EL (cell line): Measurements from ENCODE around the gene DPF1.

Experiments
- DNase-seq: peaks from one replicate; pipeline ENCODE4 v3.0.0-alpha.2; 2016

DPF1 gene

DNA sequence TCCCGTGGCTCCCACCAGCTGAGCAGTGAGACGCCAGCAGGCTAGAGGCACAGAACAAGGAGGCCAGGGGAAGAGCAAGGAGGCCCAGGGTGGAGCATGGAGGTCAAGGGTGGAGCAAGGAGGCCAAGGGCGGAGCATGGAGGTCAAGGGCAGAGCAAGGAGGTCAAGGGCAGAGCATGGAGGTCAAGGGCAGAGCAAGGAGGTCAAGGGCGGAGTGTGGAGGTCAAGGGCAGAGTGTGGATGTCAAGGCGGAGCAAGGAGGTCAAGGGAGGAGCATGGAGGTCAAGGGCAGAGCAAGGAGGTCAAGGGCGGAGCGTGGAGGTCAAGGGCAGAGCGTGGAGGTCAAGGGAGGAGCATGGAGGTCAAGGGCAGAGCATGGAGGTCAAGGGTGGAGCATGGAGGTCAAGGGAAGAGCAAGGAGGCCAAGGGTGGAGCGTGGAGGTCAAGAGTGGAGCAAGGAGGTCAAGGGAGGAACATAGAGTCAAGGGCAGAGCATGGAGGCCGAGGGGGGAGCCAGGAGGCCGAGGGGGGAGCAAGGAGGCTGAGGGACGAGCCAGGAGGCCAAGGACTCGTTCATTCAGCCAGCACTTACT lies 27.7 kb downstream of the DPF1 start:
- DNase-seq: no peak

- DNase-seq: no peak
These were observed 28.8 kb downstream of the DPF1 start for GRCh38 chr19:38195237-38195636.

GRCh38 chr19:38194061-38194701 lies 29.8 kb downstream of the DPF1 start:
- no peak for DNase-seq

DNA sequence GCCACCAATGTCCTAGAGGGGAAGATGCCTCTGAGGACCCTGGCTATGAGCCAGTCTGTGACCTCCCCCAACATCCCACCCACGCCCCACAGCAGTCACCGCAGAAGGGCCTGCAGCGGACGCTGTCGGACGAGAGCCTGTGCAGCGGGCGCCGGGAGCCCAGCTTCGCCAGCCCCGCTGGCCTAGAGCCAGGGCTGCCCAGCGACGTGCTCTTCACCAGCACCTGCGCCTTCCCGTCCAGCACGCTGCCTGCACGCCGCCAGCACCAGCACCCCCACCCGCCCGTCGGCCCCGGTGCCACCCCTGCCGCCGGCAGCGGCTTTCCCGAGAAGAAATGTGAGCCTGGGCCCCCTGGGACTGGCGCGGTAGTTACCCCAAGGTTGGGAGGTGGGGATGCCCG lies 30.6 kb downstream of the DPF1 start:
- DNase-seq: no peak

DNA sequence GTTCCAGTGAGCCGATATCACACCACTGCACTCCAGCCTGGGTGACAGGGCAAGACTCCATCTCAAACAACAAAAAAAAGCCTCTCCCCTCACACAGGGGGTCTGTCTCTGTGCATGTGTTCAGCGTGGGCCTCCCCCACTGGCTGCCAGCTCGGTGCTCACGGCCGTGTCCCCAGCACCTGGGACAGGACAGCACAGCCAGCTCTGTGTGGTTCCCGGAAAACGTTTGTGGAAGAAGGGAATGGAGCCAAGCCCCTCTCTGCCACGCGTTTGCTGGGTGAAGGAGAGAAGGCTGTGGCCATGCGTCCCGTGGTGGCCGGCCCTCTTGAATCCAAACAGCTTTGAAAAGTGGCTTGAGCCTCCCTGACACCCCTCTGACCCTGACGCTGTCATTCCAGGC lies 32.3 kb downstream of the DPF1 start:
- no peak for DNase-seq

- DNase-seq: no peak
These were observed 33.2 kb downstream of the DPF1 start for GRCh38 chr19:38190793-38191192.

DNA sequence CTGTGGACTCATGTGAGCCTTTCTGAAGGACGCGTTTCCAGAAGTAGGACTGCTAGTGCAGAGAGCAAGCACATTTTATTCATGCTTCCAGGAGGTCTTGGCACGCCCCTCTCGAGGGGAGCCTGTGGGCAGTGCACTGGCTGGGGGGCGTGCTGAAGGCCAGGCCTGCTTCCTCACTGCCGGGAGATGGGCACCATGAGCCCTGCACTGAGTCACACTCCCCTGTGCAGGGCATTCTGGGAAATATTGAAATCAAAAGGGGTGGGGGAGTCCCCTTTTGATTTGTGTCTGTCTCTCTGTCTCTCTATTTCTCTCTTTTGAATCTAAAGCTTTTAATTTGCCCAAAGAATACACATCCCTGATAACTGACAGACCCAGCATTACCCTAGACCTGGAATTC lies 34.0 kb downstream of the DPF1 start:
- no peak for DNase-seq

DNA sequence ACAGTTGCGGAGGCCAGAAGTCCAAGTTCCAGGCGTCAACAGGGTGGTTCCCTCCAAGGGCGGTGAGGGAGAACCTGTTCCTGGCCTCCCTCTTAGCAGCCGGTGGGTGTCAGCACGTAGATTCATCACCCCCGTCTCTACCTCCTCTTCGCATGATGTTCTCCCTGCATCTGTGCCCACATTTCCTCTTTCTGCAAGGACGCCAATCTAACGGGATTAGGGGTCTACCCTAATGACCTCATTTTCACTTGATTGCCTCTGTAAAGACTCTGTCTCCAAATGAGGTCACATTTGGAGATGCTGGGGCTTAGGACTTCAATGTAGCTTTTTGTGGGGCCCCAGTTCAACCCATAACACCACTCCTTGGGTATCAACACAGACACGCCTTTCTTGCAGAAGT lies 38.5 kb downstream of the DPF1 start:
- no peak for DNase-seq

- no peak for DNase-seq
These were observed 39.2 kb downstream of the DPF1 start for GRCh38 chr19:38184815-38185214.

DNA sequence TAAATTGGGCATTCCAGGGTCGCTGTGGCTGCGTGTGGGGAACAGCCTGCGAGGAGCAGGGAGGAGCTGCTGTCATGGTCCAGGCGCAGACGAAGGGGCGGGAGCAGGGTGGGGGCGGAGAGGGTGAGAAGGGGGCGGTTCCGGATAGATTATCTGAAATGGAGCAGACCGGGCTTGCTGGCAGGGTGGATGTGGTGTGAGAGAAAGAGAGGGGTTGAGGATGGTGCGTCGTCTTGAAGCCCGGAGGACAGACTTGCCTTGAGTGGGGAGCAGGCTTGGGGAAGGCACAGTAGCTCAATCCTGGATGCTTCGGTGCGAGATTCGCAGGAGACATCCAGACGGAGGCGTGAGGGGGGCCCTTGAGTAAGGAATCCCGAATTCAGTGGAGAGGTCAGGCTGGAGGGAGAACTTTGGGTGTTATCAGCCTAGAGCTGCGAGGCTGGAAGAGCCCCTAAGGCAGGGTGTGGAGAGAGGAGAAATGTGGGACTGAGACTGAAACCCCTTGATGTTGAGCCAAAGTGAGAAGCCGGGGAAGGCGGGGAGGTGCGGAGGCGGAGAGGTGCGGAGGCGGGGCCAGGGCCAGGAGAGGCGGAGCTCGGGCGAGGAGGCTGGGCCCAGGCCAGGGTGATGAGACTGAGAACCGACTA lies 40.6 kb downstream of the DPF1 start:
- DNase-seq: no peak

GRCh38 chr19:38182536-38183210 lies 41.3 kb downstream of the DPF1 start:
- DNase-seq: no peak

- DNase-seq: no peak
These were observed 44.0 kb downstream of the DPF1 start for GRCh38 chr19:38180071-38180470.

GRCh38 chr19:38175422-38175821 lies 48.6 kb downstream of the DPF1 start:
- DNase-seq: no peak

DNA sequence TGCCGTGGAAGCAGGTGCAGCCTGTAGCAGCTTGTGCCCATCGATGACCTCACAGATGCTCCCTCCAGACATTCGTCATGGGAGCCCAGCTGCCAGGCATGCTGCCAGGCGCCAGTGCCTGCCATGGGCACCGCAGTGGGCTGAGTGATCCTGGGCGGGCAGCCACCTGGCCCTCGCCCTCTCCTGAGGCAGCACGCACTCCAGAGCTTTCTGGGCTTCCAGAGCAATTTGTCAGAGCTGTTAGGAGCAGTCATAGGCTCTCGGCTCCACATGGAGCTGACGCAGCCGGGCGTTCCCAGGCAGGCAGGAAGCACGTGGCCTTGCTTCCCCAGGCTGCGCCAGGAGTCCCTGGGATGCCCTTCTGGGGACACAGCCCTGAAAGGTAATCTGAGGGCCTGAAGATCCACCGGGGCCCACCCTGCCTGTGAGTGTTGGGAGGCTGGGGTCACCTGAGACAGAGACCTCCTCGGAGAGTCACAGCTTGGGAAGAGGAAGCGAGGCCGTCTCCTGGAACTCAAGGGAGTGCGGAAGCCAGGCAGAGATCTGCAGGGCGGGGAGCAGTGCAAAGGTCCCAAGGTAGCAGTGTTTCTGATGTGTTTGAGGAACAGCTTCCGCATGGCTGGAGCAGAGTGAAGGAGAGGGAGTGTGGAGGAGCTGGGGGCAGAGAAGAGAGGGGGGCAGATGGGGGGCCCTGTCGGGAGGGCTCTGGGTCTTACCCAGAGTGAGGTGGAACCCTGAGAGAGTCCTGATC lies 50.6 kb downstream of the DPF1 start:
- no peak for DNase-seq

DNA sequence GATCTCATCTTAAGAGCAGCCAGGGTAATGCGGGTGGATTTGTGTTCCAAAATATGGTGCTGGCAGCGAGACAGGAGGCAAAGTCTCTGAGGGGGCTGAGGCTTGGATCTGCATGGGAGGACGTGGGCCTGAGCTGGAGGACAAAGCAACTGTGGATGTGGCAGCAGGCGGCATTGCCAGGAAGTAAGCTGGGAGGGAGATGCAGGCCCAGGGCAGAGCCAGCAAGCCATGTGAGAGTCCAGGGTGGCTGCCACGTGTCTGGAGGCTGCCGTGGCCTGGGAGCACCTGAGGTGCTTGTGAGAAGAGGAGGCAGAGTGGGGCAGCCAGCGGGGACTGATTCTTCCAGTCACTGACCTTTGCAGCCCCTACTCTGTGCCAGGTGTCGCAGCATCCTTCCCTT lies 52.0 kb downstream of the DPF1 start:
- DNase-seq: no peak

DNA sequence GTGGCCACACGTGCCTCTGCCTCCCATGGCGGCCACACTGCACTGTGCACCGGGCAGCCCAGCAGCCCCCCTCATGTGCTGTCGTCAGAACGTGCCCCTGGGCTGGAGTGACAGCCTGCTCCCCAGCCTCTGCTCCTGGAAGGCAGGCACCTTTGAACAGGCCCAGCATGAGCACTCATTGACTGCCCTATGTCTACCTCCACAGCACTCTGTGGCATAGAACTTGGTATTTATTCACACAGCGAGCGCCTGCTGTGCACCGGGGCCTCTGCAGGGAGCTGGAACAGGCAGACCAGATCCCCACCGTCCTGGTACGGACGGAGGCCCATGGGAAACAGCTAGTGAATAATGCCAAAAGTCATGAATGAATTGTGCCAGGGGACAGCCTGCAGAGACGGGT lies 53.7 kb downstream of the DPF1 start:
- DNase-seq: no peak

GRCh38 chr19:38168637-38169036 lies 55.4 kb downstream of the DPF1 start:
- no peak for DNase-seq

DNA sequence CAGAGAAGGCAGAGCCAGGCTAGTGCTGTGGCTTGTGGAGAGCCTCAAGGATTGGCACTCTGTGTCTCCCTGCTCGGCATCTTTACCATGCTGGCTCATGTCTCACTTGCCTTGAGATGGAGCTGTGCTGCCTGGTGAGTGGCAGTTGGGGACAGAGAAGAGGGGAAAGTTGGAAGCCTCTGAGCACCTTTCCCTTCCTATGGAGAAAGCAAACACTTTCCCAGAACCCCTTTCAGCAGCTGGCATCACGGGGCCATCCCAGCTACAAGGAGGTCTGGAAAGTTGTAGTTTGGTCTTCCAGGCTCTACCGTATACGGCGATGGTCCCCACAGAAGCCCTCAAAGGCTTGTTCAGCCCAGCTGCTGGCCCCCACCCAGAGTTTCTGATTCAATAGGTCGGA lies 58.7 kb downstream of the DPF1 start:
- no peak for DNase-seq

DNA sequence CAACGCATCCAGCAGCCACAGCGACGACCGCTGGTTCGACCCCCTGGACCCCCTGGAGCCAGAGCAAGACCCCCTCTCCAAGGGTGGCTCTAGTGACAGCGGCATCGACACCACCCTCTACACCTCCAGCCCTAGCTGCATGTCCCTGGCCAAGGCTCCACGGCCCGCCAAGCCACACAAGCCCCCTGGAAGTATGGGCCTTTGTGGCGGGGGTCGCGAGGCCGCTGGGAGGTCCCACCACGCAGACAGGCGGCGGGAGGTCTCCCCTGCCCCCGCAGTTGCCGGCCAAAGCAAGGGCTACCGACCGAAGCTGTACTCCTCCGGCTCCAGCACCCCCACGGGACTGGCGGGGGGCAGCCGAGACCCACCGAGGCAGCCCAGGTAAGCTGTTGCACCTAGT lies 59.5 kb downstream of the DPF1 start:
- DNase-seq: no peak

DNA sequence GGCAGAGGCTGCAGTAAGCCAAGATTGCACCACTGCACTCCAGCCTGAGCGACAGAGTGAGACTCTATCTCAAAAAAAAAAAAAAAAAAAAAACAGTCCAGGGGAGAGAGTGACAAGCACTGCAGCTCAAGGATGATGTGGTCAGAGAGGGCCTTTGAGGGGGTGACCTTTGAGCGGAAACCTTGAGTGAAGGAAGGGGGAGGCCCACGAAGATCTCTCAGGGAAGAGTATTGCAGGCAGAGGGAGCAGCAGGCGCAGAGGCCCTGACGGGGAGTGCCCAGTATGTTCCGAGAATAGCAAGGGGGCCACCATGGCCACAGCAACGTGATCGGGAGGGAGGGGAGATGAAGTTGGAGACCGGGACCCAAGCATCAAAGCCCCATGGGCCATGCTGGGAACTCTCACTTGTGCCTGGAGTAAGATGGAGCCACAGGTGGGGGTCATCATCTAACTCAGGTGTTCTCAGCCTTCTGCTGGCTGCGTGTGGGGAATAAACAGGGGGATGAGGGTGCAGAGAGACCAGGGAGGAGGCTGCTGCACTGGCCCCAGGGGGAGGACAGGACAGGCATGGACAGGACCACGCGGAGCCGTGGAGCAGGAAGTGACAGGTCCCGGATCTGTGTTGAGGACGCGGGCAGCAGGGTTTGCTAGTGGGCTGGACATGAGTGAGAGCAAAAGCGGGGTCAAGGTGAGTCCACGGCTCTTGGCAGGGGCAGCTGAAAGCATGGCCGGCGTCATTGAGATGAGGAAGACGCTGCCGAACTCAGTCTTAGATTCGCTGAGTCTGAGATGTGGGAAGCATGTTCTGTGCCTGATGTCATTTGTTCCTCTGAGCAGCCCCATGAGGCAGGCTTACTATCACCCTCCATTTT lies 60.4 kb downstream of the DPF1 start:
- DNase-seq: no peak

GRCh38 chr19:38162632-38163031 lies 61.4 kb downstream of the DPF1 start:
- DNase-seq: no peak

GRCh38 chr19:38162094-38162493 lies 61.9 kb downstream of the DPF1 start:
- no peak for DNase-seq
